Measurements from ENCODE around the gene SFMBT2. TPM values are rescaled to one million over a fixed set of nuclear protein-coding genes. Genes with fewer than 3 reads are reported as not detected.

Gene SFMBT2
- total RNA-seq, 1 experiment from 2014 or later, result 0.02 TPM

DNA sequence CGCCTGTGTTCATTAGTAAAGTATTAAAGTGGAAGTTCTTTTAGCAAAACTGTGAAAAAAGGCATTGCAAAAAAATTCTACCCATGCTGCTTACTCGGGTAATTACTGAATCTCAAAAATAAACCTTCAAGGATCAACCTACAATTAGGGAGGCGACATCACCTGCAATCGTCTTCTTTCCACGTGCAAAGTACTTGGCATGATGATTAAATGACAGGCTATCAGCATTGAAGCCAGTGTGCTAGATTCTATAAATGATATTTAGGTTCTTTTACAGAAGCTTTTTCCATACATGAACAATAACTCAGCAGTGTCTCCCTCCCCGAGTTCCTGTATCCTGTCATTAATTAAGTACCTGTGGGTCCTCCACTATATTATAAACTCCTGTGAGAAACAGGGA is 105.8 kb downstream of the SFMBT2 start:
- ATAC-seq (no peak), DNase-seq (ENCODE audit: low read depth, low spot score) (no peak)
- intact Hi-C loops (cut with micrococcal nuclease), result no loop called here
- BruUV-seq (replicated peaks), result no TSS peak
- no peak overlapping the region for H3K9ac ChIP-seq (ENCODE audit: low read length)
- H3K9me2 ChIP-seq (ENCODE audit: insufficient read depth), result no peaks in the 10 kb centered on the region
- no peaks in the 10 kb centered on the region for H3K79me2 ChIP-seq (ENCODE audit: insufficient read depth, low read length)
- no peak overlapping the region for H3K27ac ChIP-seq (ENCODE audit: low read depth, low read length)
- H3K27me3 ChIP-seq (ENCODE audit: insufficient read depth, low read length), result no peaks in the 10 kb centered on the region
- no peak overlapping the region for H3K4me2 ChIP-seq (ENCODE audit: low read length)
- H3K9me3 ChIP-seq (ENCODE audit: control insufficient read depth in 1 of 2, insufficient read depth in 1 of 2, low read depth in 1 of 2, low read length in 2 of 2), result no peaks in the 10 kb centered on the region
- H3K4me3 ChIP-seq (replicated peaks in 1 of 2; ENCODE audit: low read depth in 1 of 2, low read length in 2 of 2), result no peak overlapping the region
- no peaks in the 10 kb centered on the region for H3K4me1 ChIP-seq (ENCODE audit: control insufficient read depth in 1 of 2, insufficient read depth in 2 of 2, low read length in 2 of 2)
- ChIA-PET CTCF (no interaction called here), POLR2A (no interaction called here), RAD21 (ENCODE audit: low non-redundant PET in 1 of 2, low total read pairs in 2 of 2, uncharacterized antibody in 2 of 2, unreplicated experiment in 2 of 2) (no interaction called here)
- H3K36me3 ChIP-seq (ENCODE audit: control insufficient read depth in 1 of 2, insufficient read depth in 2 of 2, low read length in 2 of 2), result no peaks in the 10 kb centered on the region
- no peak overlapping the region for H2AFZ ChIP-seq (ENCODE audit: low read depth, low read length, poor library complexity, severe bottlenecking)
- TF ChIP-seq POLR2A (IDR thresholded peaks at IDR 0.05; ENCODE audit: borderline replicate concordance, extremely low read depth, insufficient read depth, insufficient read length) (no peak), JUND (IDR thresholded peaks at IDR 0.05) (no peak), TCF7L2 (IDR thresholded peaks at IDR 0.05; ENCODE audit: borderline replicate concordance, extremely low read depth, insufficient read depth, insufficient read length) (no peak), SIN3A (IDR thresholded peaks at IDR 0.05; ENCODE audit: low read depth) (no peak), EZH2phosphoT487 (IDR thresholded peaks at IDR 0.05; ENCODE audit: borderline replicate concordance) (no peak), ZNF274 (IDR thresholded peaks at IDR 0.05; ENCODE audit: low read depth, low read length) (no peak), CBX3 (IDR thresholded peaks at IDR 0.05; ENCODE audit: low read depth) (no peak)
- TF ChIP-seq, protein P1, sequence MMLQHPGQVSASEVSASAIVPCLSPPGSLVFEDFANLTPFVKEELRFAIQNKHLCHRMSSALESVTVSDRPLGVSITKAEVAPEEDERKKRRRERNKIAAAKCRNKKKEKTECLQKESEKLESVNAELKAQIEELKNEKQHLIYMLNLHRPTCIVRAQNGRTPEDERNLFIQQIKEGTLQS (IDR thresholded peaks at IDR 0.05), result no peak
- H4K20me1 ChIP-seq (ENCODE audit: insufficient read depth), result no peaks in the 10 kb centered on the region

DNA sequence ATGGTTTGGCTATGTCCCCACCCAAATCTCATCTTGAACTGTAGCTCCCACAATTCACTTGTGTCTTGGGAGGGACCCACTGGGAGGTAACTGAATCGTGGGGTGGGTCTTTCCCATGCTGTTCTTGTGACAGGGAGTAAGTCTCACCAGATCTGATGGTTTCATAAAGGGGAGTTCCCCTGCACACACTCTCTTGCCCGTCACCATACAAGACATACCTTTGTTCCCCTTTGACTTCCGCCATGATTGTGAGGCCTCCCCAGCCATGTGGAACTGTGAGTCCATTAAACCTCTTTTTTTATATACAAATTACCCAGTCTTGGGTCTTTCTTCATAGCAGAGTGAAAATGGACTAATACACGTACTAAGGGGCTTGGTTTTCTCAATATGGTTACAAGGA is 106.7 kb downstream of the SFMBT2 start:
- intact Hi-C loops (cut with micrococcal nuclease), result no loop called here
- CTCF ChIA-PET, result no interaction called here
- no peaks in the 10 kb centered on the region for H3K9me2 ChIP-seq (ENCODE audit: insufficient read depth)
- H3K36me3 ChIP-seq (ENCODE audit: control insufficient read depth in 1 of 2, insufficient read depth in 2 of 2, low read length in 2 of 2), result no peaks in the 10 kb centered on the region
- no peaks in the 10 kb centered on the region for H3K9me3 ChIP-seq (ENCODE audit: control insufficient read depth in 1 of 2, insufficient read depth in 1 of 2, low read depth in 1 of 2, low read length in 2 of 2)
- H3K4me1 ChIP-seq (ENCODE audit: control insufficient read depth in 1 of 2, insufficient read depth in 2 of 2, low read length in 2 of 2), result no peaks in the 10 kb centered on the region
- no peak for ATAC-seq
- H3K27ac ChIP-seq (ENCODE audit: low read depth, low read length), result no peak overlapping the region
- POLR2A ChIA-PET, result no interaction called here
- no peaks in the 10 kb centered on the region for H4K20me1 ChIP-seq (ENCODE audit: insufficient read depth)
- no peak overlapping the region for H3K4me3 ChIP-seq (replicated peaks in 1 of 2; ENCODE audit: low read depth in 1 of 2, low read length in 2 of 2)
- H3K27me3 ChIP-seq (ENCODE audit: insufficient read depth, low read length), result no peaks in the 10 kb centered on the region
- TF ChIP-seq EZH2phosphoT487 (IDR thresholded peaks at IDR 0.05; ENCODE audit: borderline replicate concordance) (no peak), EZH2 (IDR thresholded peaks at IDR 0.05) (no peak), RAD21 (IDR thresholded peaks at IDR 0.05; ENCODE audit: low read depth) (no peak), FOSL1 (IDR thresholded peaks at IDR 0.05; ENCODE audit: low read depth) (no peak), POLR2AphosphoS5 (IDR thresholded peaks at IDR 0.05; ENCODE audit: low read depth, low read length) (no peak), JUND (IDR thresholded peaks at IDR 0.05) (no peak), CEBPB (IDR thresholded peaks at IDR 0.05; ENCODE audit: low read depth) (no peak), POLR2A (IDR thresholded peaks at IDR 0.05; ENCODE audit: borderline replicate concordance, extremely low read depth, insufficient read depth, insufficient read length) (no peak)
- TF ChIP-seq, protein P2, sequence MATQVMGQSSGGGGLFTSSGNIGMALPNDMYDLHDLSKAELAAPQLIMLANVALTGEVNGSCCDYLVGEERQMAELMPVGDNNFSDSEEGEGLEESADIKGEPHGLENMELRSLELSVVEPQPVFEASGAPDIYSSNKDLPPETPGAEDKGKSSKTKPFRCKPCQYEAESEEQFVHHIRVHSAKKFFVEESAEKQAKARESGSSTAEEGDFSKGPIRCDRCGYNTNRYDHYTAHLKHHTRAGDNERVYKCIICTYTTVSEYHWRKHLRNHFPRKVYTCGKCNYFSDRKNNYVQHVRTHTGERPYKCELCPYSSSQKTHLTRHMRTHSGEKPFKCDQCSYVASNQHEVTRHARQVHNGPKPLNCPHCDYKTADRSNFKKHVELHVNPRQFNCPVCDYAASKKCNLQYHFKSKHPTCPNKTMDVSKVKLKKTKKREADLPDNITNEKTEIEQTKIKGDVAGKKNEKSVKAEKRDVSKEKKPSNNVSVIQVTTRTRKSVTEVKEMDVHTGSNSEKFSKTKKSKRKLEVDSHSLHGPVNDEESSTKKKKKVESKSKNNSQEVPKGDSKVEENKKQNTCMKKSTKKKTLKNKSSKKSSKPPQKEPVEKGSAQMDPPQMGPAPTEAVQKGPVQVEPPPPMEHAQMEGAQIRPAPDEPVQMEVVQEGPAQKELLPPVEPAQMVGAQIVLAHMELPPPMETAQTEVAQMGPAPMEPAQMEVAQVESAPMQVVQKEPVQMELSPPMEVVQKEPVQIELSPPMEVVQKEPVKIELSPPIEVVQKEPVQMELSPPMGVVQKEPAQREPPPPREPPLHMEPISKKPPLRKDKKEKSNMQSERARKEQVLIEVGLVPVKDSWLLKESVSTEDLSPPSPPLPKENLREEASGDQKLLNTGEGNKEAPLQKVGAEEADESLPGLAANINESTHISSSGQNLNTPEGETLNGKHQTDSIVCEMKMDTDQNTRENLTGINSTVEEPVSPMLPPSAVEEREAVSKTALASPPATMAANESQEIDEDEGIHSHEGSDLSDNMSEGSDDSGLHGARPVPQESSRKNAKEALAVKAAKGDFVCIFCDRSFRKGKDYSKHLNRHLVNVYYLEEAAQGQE (IDR thresholded peaks at IDR 0.05; ENCODE audit: low read depth), result no peak
- TF ChIP-seq, protein P3, sequence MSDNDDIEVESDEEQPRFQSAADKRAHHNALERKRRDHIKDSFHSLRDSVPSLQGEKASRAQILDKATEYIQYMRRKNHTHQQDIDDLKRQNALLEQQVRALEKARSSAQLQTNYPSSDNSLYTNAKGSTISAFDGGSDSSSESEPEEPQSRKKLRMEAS (IDR thresholded peaks at IDR 0.05), result no peak
- BruUV-seq (replicated peaks), result no TSS peak
- RAD21 ChIA-PET (ENCODE audit: low non-redundant PET in 1 of 2, low total read pairs in 2 of 2, uncharacterized antibody in 2 of 2, unreplicated experiment in 2 of 2), result no interaction called here
- H3K4me2 ChIP-seq (ENCODE audit: low read length), result no peak overlapping the region
- no peak overlapping the region for H2AFZ ChIP-seq (ENCODE audit: low read depth, low read length, poor library complexity, severe bottlenecking)
- no peak overlapping the region for H3K9ac ChIP-seq (ENCODE audit: low read length)
- H3K79me2 ChIP-seq (ENCODE audit: insufficient read depth, low read length), result no peaks in the 10 kb centered on the region
- DNase-seq (ENCODE audit: low read depth, low spot score), result no peak

Data from HCT116 (cell line).